Uterus (tissue), 4 donors: Measurements from ENCODE around the gene ZFYVE27. TPM values are rescaled to one million over a fixed set of nuclear protein-coding genes. Genes with fewer than 3 reads are reported as not detected.

ENCODE experiments used
- DNase-seq, 2 donors: peaks; one replicate each; pipeline ENCODE4 v3.0.0-alpha.2; 2019 to 2020
- H3K27ac ChIP-seq, 2 donors: fragments of 200-600 bp; sonication (generic); 1 replicate in 1 of 2; 2 replicates in 1 of 2; pipeline ENCODE4 v1.5.1; 2016 to 2018
- H3K27me3 ChIP-seq, 2 donors: fragments of 200-600 bp; sonication (generic); one replicate each; pipeline ENCODE4 v1.5.1; 2018 to 2019; ENCODE audit warnings: control low read depth in 1 of 2
- H3K36me3 ChIP-seq, 2 donors: fragments of 200-600 bp; sonication (generic); one replicate each; pipeline ENCODE4 v1.5.1; 2019; ENCODE audit warnings: control low read depth in 1 of 2
- H3K4me1 ChIP-seq, 2 donors: fragments of 200-600 bp; sonication (generic); one replicate each; pipeline ENCODE4 v1.5.1; 2018 to 2019; ENCODE audit warnings: control low read depth in 1 of 2
- H3K4me3 ChIP-seq, 2 donors: fragments of 200-600 bp; sonication (generic); 1 replicate in 1 of 2; 2 replicates in 1 of 2; pipeline ENCODE4 v1.5.1; 2018 to 2019; ENCODE audit warnings: mild to moderate bottlenecking in 1 of 2
- H3K9me3 ChIP-seq, 2 donors: fragments of 200-600 bp; sonication (generic); one replicate each; pipeline ENCODE4 v1.5.1; 2019; ENCODE audit warnings: control low read depth in 1 of 2
- POLR2A ChIP-seq, 2 donors: fragments of 450-650 bp; IDR thresholded peaks; one replicate each; pipeline ENCODE4 v1.6.1; 2016; ENCODE audit warnings: antibody characterized with exemption in 2 of 2, mild to moderate bottlenecking in 1 of 2, moderate library complexity in 1 of 2
- intact Hi-C: fragments of 100-400 bp; cut with DNase I; formaldehyde crosslinking; loops from one replicate; pipeline ENCODE4 v1.15.1; 2023; ENCODE audit warnings: low total_unique reads
- total RNA-seq, 4 donors: library from RNA; depleted of rRNA in 3 of 4; stranded (reverse); fragments of >200 nt in 3 of 4; gene quantifications; one replicate each; pipeline versions ENCODE4 v1.1.0 to v1.2.4, GENCODE V29; 2014 to 2023
- TF ChIP-seq, protein P1 (sequence below), 4 experiments: fragments of 200-600 bp in 2 of 4; fragments of 450-650 bp in 2 of 4; sonication (generic) in 2 of 4; IDR thresholded peaks; one replicate each; pipeline ENCODE4 v1.5.1; 2016 to 2019; ENCODE audit warnings: antibody characterized with exemption in 4 of 4, mild to moderate bottlenecking in 2 of 4, moderate library complexity in 1 of 4
- donor health status: DM: yes; HTN: yes; CAD: no.

ZFYVE27 gene
- total RNA-seq, 4 donors from 2014 or later: 2.8 to 32.3 (median 16.7) TPM

GRCh38 chr10:97768322-97769315 lies 31.7 kb downstream of the ZFYVE27 start:
- peaks cover 0 to 3% of the 10 kb centered on the region in 2 donors for H3K4me1 ChIP-seq
- H3K9me3 ChIP-seq: no peaks in the 10 kb centered on the region
- no peak overlapping the region for H3K27ac ChIP-seq
- DNase-seq: no peak
- no peak for TF ChIP-seq POLR2A (IDR thresholded peaks at IDR 0.05)
- TF ChIP-seq, protein P1, sequence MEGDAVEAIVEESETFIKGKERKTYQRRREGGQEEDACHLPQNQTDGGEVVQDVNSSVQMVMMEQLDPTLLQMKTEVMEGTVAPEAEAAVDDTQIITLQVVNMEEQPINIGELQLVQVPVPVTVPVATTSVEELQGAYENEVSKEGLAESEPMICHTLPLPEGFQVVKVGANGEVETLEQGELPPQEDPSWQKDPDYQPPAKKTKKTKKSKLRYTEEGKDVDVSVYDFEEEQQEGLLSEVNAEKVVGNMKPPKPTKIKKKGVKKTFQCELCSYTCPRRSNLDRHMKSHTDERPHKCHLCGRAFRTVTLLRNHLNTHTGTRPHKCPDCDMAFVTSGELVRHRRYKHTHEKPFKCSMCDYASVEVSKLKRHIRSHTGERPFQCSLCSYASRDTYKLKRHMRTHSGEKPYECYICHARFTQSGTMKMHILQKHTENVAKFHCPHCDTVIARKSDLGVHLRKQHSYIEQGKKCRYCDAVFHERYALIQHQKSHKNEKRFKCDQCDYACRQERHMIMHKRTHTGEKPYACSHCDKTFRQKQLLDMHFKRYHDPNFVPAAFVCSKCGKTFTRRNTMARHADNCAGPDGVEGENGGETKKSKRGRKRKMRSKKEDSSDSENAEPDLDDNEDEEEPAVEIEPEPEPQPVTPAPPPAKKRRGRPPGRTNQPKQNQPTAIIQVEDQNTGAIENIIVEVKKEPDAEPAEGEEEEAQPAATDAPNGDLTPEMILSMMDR (IDR thresholded peaks at IDR 0.05): no peak
- peaks cover 0 to 6% of the 10 kb centered on the region in 2 donors for H3K27me3 ChIP-seq
- H3K36me3 ChIP-seq: no peaks in the 10 kb centered on the region
- H3K4me3 ChIP-seq: no peak overlapping the region
- intact Hi-C loops: no loop called here

DNA sequence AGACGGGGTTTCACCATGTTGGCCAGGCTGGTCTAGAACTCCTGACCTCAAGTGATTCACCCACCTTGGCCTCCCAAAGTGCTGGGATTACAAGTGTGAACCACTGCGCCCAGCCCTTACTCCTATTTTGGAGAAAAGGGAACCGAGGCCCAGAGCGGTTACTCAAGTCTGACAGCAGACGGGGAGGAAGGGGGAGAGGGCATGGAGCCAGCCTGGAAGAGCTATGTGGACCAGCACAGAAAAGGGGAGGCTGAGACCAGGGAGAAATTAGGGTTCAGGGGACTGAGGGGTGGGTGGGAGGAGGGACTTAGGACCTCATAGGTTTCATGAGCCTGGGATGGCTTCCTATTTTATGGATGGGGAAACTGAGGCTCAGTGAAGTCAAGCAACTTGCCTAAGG lies 33.3 kb downstream of the ZFYVE27 start:
- Histone ChIP-seq H3K27me3 (peaks cover 0 to 6% of the 10 kb centered on the region in 2 donors), H3K27ac (no peak overlapping the region), H3K4me1 (peaks cover 0 to 3% of the 10 kb centered on the region in 2 donors), H3K4me3 (no peak overlapping the region), H3K9me3 (no peaks in the 10 kb centered on the region), H3K36me3 (no peaks in the 10 kb centered on the region)
- intact Hi-C loops: no loop called here
- TF ChIP-seq, protein P1 (IDR thresholded peaks at IDR 0.05): no peak
- no peak for TF ChIP-seq POLR2A (IDR thresholded peaks at IDR 0.05)
- no peak for DNase-seq

GRCh38 chr10:97771055-97771891 lies 34.3 kb downstream of the ZFYVE27 start:
- Histone ChIP-seq H3K36me3 (no peaks in the 10 kb centered on the region), H3K4me1 (peaks cover 0 to 3% of the 10 kb centered on the region in 2 donors), H3K4me3 (no peak overlapping the region), H3K27me3 (peaks cover 0 to 6% of the 10 kb centered on the region in 2 donors), H3K9me3 (no peaks in the 10 kb centered on the region), H3K27ac (no peak overlapping the region)
- DNase-seq: no peak
- TF ChIP-seq POLR2A (IDR thresholded peaks at IDR 0.05): no peak
- intact Hi-C loops: no loop called here

- intact Hi-C loops: no loop called here
- H3K4me3 ChIP-seq: no peak within 1 kb of the TSS
- DNase-seq: no peak
- no peaks in the 10 kb centered on the region for H3K9me3 ChIP-seq
- H3K36me3 ChIP-seq: no peaks in the 10 kb centered on the region
- peaks cover 0 to 3% of the 10 kb centered on the region in 2 donors for H3K4me1 ChIP-seq
- H3K27ac ChIP-seq: no peak within 1 kb of the TSS
- H3K27me3 ChIP-seq: peaks cover 0 to 6% of the 10 kb centered on the region in 2 donors
- TF ChIP-seq, protein P1 (IDR thresholded peaks at IDR 0.05): no peak
- no peak for TF ChIP-seq POLR2A (IDR thresholded peaks at IDR 0.05)
Observed at GRCh38 chr10:97771913-97772823, 35.2 kb downstream of the ZFYVE27 start, which contains the start of gene SFRP5. Gene SFRP5 (minus strand): TSS chr10:97771999. CDS start chr10:97771833, 166 bp downstream.

- H3K4me1 ChIP-seq: peaks cover 0 to 3% of the 10 kb centered on the region in 2 donors
- no peak for TF ChIP-seq POLR2A (IDR thresholded peaks at IDR 0.05)
- TF ChIP-seq, protein P1 (IDR thresholded peaks at IDR 0.05): no peak
- no peaks in the 10 kb centered on the region for H3K9me3 ChIP-seq
- no peaks in the 10 kb centered on the region for H3K36me3 ChIP-seq
- intact Hi-C loops: no loop called here
- H3K27me3 ChIP-seq: peaks cover 0 to 6% of the 10 kb centered on the region in 2 donors
- DNase-seq: no peak
- H3K27ac ChIP-seq: no peak overlapping the region
- no peak overlapping the region for H3K4me3 ChIP-seq
Observed at GRCh38 chr10:97773096-97773495, 36.2 kb downstream of the ZFYVE27 start.
